M059J (cell line): ENCODE measurements around the gene PRR19. TPM values are rescaled to one million over a fixed set of nuclear protein-coding genes. Genes with fewer than 3 reads are reported as not detected.
"Not testable (repeated sequence)": the region's sequence is repeated elsewhere in the genome, so short reads cannot be mapped to it uniquely, and the experiment has no call there.

Experiments used
- DNase-seq: peaks from one replicate; pipeline ENCODE4 v3.0.0-alpha.2; 2012; ENCODE audit warnings: low read depth
- total RNA-seq: library from RNA; depleted of rRNA; stranded (reverse); fragments of >200 nt; shearing (Covaris generic); gene quantifications from 2 replicates; pipeline ENCODE4 v1.2.3, GENCODE V29; 2014

PRR19 gene
- total RNA-seq, 1 experiment from 2014 or later = 2.1 TPM

DNA sequence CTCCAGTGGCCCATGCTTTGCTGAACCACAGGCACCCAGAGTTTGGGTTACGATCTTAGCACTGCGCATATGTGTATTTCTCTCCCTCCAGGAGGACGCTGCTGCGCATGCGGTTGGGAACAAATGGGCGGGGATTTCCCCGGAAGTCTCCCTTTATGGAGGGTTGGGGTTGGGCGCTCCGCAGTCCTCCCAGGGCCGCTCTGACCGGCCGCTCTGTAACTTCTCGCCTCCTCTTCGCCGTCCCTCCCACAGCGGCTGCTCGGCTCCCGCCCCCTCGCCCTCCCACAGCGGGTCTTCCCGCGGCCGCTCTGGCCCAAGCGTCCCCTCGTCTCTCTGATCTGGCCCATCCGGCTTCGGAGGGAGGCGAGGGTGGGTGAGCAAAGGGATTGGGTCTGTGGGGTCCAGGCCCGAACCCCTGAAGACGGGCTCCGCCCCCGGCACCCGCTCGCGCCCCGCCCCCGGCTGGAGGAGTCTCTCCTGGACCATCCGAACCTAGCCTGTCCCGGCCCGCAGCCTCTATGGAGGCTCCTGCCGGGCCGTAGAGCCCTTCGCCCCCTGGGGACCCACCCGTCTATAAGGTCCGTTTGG lies 23.5 kb downstream of the PRR19 start, which contains the start of gene MEGF8:
Gene MEGF8 (plus strand): TSS at position 328 of the 588 bp plus-strand sequence. CDS start 609 bp downstream, outside the sequence.
- peak; percentile 99 for DNase-seq

DNA sequence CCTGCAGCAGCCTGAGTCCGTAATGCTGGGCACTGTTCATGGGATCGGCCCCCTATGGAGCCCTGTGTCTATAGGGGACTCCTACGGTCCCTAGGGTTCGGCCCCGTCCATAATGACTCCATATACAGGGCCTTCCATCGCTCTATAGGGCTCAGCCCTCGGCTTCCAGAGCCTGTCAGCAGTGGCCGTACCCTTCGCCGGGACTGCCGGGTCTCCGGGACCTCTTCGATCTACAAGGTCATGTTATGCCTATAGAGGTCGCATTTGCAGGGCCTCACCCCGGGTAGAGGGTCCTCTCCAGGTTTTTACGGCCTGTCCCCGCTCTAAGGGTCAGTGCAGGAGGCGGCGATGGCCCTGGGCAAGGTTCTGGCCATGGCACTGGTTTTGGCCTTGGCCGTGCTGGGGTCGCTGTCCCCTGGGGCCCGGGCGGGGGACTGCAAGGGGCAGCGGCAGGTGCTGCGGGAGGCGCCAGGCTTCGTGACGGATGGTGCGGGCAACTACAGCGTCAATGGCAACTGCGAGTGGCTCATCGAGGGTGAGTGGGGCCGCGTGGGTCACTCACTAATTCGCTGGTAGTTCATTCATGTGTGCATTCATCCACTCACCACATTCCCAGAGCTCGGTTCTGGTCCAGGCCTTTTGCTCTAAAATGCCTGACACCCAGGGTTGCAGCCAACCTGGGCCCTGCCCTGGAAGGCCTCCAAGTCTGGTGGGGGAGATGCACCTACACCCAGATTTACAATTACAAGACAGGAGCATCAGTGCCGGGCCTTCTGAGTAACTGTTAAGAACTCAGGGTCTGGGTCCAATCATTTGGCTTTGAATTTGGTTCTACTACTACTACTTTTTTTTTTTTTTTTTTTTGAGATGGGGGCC lies 24.2 kb downstream of the PRR19 start:
- no peak for DNase-seq

DNA sequence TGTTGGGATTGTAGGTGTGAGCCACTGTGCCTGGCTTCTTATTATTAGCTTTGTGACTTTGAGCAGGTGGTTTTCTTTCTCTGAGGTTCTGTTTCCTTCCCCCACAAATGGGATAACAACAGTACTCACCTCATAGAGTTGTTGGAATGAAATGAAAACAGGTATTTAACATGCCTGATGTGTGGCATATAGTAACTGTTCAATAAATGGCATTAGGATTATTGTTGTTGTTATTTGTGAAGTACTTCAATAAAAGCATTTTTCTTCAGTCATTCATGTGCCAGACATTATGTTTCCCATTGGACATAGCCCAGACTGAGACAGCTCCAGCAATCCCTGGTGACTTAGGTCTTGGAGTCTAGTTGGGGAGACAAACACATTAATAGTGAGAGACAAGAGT lies 25.0 kb downstream of the PRR19 start:
- no peak for DNase-seq

DNA sequence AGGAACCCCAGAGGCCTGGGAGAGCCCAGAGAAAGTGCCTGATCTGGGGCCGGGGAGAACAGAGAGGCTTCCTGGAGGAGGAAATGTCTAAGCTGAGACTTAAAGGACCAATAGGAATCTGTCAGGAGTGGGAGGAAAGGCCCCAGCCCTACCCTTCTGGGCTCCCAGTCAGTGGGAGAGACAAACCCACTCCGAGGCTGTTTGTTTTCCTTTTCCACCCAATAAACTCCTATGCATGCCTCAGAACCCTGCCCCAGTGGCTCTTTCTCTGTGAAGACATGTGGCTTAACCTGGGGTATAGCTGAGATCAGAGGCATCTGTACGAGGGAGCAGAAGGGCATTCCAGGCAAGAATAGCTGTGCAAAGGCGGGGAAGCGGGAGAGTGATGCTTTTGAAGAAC lies 25.4 kb downstream of the PRR19 start:
- no peak for DNase-seq

DNA sequence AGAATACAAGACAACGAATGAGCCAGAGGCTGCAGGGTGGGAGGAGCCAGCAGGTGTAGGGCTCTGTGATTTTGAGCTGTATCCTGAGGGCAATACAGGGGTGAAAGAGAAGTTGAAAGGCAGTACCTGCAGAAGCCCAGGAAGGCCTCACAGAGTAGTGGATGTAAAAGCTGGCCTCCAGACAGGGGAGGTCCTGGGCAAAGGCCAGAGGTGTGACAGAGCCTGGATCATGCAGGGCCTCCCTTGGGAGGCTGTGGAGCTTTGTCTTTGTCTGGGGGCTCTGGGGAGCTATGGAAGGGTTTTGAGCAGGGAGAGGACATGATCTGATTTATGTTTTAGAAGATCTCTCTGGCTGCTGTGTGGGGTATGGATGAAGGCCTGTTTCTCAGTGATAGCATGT lies 26.2 kb downstream of the PRR19 start:
- DNase-seq = no peak

DNA sequence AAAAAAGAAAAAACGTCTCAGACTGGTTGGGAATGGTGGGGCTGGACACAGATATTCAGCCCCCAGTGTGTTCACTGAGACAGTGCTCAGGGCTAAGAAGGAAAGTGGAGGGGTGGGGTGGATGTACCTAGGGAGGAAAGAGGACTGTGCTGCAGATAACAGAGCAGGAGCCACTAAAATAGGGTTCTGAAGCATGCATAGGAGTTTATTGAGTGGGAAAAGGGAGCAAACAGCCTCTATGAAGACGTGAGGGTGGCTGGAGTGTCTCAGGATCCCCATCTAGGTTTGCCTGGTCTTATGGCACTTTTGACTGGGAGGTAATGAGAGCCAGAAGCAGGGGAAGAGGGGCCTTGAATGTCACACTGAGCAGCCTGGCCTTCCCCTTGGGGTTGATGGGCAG lies 26.9 kb downstream of the PRR19 start:
- no peak for DNase-seq

DNA sequence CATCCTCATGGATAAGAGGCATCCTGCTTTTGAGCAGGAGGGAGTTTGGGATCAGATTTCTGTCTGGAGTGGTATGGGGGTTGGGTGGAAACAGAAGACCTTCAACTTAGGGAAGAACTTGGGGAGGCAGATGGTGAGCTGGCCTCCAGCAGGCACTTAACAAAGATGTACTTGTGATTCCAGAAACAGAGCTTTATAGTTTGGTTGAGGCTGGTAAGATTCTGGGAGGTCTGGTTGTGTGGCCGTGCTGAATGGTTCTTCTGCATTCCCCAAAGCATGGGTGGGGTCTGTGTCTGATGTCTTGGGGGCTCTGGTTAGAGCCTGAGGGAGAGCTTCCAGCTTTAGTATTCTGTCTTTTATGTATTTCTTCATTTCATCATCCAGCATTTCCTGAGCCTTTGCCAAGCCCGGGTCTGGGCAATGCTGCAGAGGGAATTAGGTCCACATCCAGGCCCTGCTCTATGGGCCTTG lies 28.3 kb downstream of the PRR19 start:
- no peak for DNase-seq

DNA sequence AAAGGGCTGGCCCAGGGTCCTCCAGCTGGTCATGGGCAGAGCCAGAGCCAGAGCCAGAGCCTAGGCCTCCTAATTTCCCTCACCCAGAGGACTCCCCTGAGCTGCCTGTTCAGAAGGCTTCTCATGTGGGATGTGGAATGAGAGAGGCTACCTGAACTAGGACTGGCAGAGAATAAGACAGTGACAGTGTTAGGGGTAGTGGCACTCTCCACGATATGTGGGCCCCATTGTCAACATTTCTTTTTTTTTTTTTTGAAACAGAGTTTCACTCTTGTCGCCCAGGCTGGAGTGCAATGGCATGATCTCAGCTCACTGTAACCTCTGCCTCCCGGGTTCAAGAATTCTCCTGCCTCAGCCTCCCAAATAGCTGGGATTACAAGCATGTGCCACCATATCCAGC lies 29.4 kb downstream of the PRR19 start:
- not testable (repeated sequence) for DNase-seq

DNA sequence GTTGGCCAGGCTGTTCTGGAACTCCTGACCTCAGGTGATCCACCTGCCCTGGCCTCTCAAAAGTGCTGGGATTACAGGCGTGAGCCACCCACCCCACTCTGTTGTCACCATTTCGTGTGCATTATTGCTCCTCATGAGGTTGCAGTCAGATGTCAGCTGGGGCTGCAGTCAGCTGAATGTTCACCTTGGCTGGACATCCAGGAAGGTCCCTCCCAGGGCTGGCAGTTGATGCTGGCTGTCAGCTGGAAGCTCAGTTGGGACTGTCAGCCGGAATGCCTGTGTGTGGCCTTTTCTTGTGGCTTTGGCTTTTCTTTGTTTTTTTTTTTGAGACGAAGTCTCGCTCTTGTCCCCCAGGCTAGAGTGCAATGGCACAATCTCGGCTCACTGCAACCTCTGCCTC lies 30.1 kb downstream of the PRR19 start:
- DNase-seq = no peak

DNA sequence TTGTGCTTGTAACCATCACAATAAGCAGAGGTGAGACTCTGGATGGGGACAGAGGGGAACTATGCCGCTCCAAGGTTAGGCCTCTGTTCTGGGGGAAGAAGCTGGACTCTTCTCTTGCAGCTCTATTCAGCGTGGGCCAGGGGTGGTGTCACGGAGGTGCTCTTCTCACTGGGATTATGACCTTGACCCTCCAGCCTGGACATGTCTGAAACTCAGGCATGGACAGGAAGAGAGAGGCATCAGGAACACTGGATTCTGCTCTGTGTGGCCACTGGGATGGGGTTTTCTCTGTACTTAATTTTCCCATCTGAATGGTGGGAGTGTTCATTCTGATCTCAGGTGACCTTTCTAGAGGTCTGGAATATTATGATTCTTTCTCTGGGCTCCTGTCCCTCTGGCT lies 31.1 kb downstream of the PRR19 start:
- no peak for DNase-seq

DNA sequence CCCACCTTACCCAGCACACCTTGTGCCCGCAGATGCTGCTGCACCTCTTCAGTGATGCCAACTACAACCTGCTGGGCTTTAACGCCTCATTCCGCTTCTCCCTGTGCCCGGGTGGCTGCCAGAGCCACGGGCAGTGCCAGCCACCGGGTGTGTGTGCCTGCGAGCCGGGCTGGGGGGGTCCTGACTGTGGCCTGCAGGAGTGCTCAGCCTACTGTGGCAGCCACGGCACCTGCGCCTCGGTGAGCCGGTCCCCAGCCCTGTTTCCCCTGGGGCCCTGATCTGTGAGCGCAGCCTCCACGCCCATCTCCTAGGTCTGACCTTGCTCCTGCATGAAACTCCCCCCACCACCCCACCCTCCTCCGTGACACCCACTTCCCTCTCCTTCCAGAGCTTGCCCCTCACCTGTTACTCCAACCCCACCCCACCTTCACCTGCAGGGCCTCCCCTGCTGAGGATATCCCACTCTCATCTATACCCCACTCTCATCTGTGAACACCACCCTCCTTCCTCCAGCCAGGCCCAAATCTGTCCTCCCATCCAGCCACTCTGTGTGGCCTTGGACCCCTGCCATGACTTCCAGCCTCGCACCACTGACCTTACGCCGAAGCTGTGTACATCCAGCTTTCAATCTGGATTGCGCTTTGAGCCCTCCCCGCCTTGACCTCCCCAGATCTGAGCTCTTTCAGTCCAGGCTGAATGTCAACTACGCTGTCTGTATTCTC lies 32.2 kb downstream of the PRR19 start:
- no peak for DNase-seq

DNA sequence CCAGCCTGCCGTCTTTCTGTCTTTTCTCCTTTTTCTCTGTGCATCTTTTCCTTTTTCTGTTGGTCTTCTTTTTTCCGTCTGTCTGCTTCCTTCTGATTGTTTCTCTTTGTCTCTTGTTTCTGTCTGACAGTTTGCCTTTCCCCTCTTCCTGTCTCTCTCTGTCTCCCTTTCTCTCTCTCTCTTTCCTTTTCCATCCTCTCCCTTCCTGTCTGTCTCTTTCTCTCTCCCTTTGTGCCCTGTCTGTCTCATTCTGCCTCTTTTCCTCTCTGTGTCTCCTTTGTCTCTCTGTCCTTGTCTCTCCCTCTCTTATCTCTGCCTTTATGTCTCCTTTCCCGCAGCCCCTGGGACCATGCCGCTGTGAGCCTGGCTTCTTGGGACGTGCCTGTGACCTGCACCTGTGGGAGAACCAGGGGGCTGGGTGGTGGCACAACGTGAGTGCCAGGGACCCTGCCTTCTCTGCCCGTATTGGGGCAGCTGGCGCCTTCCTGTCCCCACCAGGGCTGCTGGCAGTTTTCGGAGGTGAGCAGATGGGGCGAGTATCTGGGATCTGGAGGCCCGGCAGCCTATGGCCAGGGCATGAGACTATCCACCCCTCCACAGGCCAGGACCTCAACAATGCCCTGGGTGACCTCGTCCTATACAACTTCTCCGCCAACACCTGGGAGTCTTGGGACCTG lies 32.9 kb downstream of the PRR19 start:
- no peak for DNase-seq

DNA sequence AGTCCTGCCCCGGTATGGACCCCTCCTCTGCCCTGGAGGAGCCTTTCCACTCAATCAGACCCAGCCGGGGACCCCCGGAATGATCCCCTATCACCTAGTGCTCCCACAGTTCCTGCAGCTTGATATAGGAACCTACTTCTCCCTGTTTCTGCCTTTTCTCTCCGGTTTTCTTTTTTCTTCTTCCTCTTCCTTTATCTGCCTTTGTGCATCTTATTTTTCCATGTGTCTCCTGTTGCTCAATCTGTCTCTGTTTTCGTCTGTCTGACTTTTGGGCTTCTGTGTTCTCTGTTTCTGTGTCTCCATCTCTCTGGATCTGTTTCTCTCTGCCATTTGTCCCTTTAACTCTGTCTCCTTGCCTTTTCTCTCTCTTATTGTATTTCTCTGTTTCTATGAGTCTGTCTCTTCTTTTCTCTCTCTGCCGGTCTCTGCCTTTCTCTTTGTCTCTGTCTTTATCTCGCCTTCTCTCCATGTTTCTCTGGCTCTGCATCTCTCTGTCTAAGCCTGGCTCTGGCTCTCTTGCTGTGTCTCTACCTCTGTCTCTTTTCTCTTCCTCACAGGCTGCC lies 33.5 kb downstream of the PRR19 start:
- DNase-seq = no peak

DNA sequence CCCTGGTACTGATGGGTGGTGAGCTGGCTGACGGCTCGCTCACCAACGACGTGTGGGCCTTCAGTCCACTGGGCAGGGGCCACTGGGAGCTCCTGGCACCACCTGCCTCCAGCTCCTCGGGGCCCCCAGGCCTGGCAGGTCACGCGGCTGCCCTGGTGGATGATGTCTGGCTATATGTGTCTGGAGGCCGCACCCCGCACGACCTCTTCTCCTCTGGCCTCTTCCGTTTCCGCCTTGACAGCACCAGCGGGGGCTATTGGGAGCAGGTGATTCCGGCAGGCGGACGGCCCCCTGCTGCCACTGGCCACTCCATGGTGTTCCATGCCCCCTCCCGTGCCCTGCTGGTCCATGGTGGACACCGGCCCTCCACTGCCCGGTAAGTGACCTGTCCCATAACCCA lies 34.0 kb downstream of the PRR19 start:
- DNase-seq = no peak

DNA sequence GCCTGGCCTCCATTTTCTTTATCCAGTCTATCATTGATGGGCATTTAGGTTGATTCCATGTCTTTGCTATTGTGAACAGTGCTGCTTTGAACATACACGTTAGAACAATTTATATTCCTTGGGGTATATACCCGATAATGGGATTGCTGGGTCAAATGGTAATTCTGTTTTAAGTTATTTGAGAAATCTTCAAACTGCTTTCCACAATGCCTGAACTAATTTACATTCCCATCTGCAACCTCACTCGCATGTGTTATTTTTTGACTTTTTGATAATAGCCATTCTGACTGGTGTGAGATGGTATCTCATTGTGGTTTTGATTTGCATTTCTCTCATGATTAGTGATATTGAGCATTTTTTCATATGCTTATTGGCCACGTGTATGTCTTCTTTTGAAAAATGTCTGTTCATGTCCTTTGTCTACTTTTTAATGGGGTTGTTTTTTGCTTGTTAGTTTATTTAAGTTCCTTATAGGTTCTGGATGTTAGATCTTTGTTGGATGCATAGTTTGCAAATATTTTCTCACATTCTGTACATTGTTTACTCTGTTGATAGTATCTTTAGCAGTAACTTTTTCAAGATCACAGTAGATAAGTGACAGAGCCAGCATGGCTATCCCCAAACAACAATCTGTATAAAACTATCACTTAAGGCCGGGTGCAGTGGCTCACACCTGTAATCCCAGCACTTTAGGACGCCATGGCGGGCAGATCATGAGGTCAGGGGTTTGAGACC lies 37.4 kb downstream of the PRR19 start:
- not testable (repeated sequence) for DNase-seq

DNA sequence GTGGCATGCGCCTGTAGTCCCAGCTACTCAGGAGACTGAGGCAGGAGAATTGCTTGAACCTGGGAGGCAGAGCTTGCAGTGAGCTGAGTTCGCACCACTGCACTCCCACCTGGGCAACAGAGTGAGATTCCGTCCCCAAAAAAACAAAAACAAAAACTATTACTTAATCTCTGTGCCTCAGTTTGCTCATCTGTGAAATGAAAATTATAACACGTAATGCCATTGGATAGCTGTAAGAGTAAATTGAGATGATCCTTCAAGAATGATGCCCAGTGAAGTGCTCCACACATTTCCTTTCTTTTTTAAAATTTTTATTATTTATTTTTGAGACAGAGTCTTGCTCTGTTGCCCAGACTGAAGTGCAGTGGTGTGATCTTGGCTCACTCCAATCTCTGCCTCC lies 38.0 kb downstream of the PRR19 start:
- DNase-seq = not testable (repeated sequence)

DNA sequence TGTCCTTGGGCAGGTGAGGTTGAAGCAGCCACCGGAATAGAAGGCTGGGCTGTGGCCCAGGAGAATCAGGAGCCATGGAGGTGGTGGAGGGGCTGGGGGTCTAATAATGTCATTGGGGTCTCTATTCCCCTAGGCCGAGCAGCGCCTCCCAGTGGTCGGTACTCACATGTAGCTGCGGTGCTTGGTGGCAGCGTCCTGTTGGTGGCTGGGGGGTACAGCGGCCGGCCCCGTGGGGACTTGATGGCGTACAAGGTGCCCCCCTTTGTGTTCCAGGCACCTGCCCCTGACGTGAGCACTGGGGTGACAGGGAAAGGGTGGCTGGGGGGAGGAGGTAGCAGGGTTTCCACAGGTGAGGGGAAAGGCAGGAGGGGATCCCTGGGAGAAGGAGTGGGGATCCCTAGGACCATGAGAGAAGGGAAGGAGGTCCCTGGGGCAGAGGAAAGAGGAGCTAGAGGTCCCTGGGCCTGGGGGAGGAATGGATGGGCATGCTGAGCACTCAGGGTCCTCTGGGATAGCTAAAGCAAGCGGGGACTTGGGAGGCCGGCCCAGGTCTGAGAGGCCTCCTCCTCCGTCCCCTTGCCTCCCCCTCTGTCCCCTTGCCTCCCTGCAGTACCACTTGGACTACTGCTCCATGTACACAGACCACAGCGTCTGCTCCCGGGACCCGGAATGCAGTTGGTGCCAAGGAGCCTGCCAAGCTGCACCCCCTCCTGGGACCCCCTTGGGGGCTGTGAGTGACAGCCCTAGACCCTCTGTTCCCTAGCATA lies 41.6 kb downstream of the PRR19 start:
- DNase-seq = no peak

DNA sequence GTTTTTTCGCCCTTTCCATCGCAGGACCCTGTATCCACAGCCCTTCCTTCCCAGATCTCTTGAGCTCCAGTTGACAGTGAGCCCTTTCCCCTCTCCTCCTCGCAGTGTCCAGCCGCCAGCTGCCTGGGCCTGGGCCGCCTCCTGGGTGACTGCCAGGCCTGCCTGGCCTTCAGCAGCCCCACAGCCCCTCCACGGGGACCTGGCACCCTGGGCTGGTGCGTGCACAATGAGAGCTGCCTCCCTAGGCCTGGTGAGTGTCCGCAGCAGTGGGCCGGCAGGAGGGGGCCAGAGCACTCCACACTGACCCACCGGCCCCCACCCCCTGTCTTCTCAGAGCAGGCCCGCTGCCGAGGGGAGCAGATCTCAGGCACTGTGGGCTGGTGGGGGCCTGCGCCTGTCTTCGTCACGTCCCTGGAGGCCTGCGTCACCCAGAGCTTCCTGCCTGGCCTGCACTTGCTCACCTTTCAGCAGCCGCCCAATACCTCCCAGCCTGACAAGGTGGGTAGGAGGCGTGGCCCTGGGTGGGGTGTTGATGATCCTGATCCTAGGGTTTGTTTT lies 42.5 kb downstream of the PRR19 start:
- no peak for DNase-seq

DNA sequence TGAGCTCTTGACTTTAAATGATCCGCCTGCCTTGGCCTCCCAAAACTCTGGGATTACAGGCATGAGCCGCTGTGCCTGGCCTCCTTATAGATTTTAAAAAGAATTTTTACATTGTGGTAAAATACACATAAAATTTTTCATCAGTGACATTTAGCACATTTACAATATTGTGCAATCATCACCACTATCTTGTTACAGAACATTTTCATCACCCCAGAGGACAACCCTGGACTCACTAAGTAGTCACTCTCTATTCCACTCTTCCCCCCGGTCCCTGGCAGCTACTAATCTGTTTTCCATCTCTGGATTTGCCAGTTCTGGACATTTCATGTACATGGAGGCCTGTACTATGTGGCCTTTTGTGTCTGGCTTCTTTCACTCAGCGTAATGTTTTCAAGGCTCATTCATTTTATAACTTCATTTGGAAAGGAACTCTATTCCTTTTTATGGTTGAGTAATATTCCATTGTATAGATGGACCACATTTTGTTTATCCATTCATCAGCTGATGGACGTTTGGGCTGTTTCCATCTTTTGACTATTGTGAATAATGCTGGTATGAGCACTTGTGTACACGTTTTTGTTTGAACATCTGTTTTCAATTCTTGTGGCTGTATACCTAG lies 43.4 kb downstream of the PRR19 start:
- no peak for DNase-seq
